ENCODE data around the gene ZBTB24.

- TF ChIP-seq CTCF (IDR thresholded peaks at IDR 0.05) = no peak
- no peak for TF ChIP-seq POLR2A (IDR thresholded peaks at IDR 0.05)
Observed at GRCh38 chr6:109452181-109452580, 30.8 kb downstream of the ZBTB24 start.

All from testis (tissue), 2 donors.